ENCODE results near the gene TAX1BP1. TPM values are rescaled to one million over a fixed set of nuclear protein-coding genes. Genes with fewer than 3 reads are reported as not detected.

The TAX1BP1 gene
- total and polyA plus RNA-seq, 4 donors, result 35.7 to 57.1 (median 52.9) TPM

DNA sequence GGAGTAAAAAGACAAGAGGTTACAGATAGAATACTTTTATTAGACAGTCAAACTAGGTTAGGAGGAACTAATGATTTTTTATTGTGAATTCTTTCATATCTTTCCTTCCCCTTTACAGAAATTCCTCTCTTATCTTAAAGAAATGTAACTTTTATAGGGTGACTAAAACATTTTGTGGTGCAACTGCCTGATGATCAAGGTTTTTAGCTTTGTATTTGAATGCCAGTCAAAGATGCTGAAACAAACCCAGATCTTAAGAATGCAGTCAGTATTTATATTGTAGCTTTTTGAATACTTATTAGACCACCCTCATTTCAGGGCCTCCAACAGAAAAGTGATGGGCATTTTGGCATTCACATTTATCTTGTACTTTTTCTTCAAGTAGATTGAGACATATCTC lies 27.4 kb downstream of the TAX1BP1 start:
- peaks cover 5 to 20% (median 6%) of the 10 kb centered on the region in 4 donors for H3K36me3 ChIP-seq (ENCODE audit: control insufficient read depth in 4 of 4, insufficient read depth in 3 of 4, low read depth in 1 of 4, low read length in 3 of 4)
- no peaks in the 10 kb centered on the region for H3K27me3 ChIP-seq (ENCODE audit: control insufficient read depth in 4 of 4, insufficient read depth in 4 of 4, low read length in 3 of 4)
- H3K4me1 ChIP-seq (ENCODE audit: control insufficient read depth in 4 of 4, insufficient read depth in 4 of 4, low read length in 3 of 4), result peaks cover 0 to 4% (median 0%) of the 10 kb centered on the region in 4 donors
- H3K27ac ChIP-seq (ENCODE audit: low read depth in 1 of 2, low read length in 2 of 2), result no peak overlapping the region
- H3K9ac ChIP-seq (ENCODE audit: low read depth in 1 of 2, low read length in 2 of 2), result no peak overlapping the region
- no peaks in the 10 kb centered on the region for H3K9me3 ChIP-seq (ENCODE audit: control insufficient read depth in 4 of 4, low read length in 3 of 4)
- TF ChIP-seq RAD21 (IDR thresholded peaks at IDR 0.05), result no peak
- TF ChIP-seq SP1 (IDR thresholded peaks at IDR 0.05), result no peak
- TF ChIP-seq JUND (IDR thresholded peaks at IDR 0.05), result no peak
- no peak for TF ChIP-seq HNF4A (conservative IDR thresholded peaks at IDR 0.05)
- no peak for TF ChIP-seq NR2F2 (IDR thresholded peaks at IDR 0.05)
- TF ChIP-seq, protein P1, sequence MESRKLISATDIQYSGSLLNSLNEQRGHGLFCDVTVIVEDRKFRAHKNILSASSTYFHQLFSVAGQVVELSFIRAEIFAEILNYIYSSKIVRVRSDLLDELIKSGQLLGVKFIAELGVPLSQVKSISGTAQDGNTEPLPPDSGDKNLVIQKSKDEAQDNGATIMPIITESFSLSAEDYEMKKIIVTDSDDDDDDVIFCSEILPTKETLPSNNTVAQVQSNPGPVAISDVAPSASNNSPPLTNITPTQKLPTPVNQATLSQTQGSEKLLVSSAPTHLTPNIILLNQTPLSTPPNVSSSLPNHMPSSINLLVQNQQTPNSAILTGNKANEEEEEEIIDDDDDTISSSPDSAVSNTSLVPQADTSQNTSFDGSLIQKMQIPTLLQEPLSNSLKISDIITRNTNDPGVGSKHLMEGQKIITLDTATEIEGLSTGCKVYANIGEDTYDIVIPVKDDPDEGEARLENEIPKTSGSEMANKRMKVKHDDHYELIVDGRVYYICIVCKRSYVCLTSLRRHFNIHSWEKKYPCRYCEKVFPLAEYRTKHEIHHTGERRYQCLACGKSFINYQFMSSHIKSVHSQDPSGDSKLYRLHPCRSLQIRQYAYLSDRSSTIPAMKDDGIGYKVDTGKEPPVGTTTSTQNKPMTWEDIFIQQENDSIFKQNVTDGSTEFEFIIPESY (IDR thresholded peaks at IDR 0.05), result no peak
- TF ChIP-seq, protein P2, sequence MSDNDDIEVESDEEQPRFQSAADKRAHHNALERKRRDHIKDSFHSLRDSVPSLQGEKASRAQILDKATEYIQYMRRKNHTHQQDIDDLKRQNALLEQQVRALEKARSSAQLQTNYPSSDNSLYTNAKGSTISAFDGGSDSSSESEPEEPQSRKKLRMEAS (IDR thresholded peaks at IDR 0.05), result no peak
- no peak for TF ChIP-seq RXRA (IDR thresholded peaks at IDR 0.05)
- no peak for DNase-seq (ENCODE audit: low spot score)
- no peak overlapping the region for H3K4me3 ChIP-seq (ENCODE audit: low read depth in 1 of 3, low read length in 3 of 3)

DNA sequence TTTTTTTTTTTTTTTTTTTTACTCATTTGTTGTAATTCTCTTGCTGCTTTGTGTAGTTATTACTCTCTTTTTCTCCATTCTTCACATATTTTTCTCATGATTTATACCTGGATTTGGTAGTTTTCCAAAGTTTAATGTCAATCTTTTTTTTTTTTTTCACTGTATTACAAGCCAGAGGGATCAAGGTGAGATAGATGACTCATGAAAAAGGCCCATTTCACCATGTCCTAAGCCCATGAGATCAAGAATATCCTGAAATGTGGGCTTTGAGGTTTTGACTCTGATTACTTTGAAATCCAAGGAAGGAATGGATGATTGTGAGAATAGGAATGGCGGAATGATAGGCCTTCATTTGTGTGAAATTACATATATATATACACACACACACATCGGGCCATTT lies 31.1 kb downstream of the TAX1BP1 start:
- no peak overlapping the region for H3K4me3 ChIP-seq (ENCODE audit: low read depth in 1 of 3, low read length in 3 of 3)
- H3K4me1 ChIP-seq (ENCODE audit: control insufficient read depth in 4 of 4, insufficient read depth in 4 of 4, low read length in 3 of 4), result peaks cover 0 to 2% (median 0%) of the 10 kb centered on the region in 4 donors
- 97% methylated on average over 2 of the region's 2 CpGs for WGBS
- H3K9me3 ChIP-seq (ENCODE audit: control insufficient read depth in 4 of 4, low read length in 3 of 4), result no peaks in the 10 kb centered on the region
- peaks cover 2 to 25% (median 6%) of the 10 kb centered on the region in 4 donors for H3K36me3 ChIP-seq (ENCODE audit: control insufficient read depth in 4 of 4, insufficient read depth in 3 of 4, low read depth in 1 of 4, low read length in 3 of 4)
- no peak for DNase-seq (ENCODE audit: low spot score)
- H3K27ac ChIP-seq (ENCODE audit: low read depth in 1 of 2, low read length in 2 of 2), result no peak overlapping the region
- no peaks in the 10 kb centered on the region for H3K27me3 ChIP-seq (ENCODE audit: control insufficient read depth in 4 of 4, insufficient read depth in 4 of 4, low read length in 3 of 4)
- TF ChIP-seq, protein P3, sequence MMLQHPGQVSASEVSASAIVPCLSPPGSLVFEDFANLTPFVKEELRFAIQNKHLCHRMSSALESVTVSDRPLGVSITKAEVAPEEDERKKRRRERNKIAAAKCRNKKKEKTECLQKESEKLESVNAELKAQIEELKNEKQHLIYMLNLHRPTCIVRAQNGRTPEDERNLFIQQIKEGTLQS (IDR thresholded peaks at IDR 0.05), result no peak
- TF ChIP-seq, protein P1 (IDR thresholded peaks at IDR 0.05), result no peak
- TF ChIP-seq RAD21 (IDR thresholded peaks at IDR 0.05) (no peak), GABPA (IDR thresholded peaks at IDR 0.05 in 1 of 2, conservative IDR thresholded peaks at IDR 0.05 in 1 of 2) (no peak), JUND (IDR thresholded peaks at IDR 0.05) (no peak), YY1 (IDR thresholded peaks at IDR 0.05) (no peak), EGR1 (IDR thresholded peaks at IDR 0.05; ENCODE audit: low read depth in 2 of 2) (no peak), TAF1 (conservative IDR thresholded peaks at IDR 0.05) (no peak)
- TF ChIP-seq, protein P4, sequence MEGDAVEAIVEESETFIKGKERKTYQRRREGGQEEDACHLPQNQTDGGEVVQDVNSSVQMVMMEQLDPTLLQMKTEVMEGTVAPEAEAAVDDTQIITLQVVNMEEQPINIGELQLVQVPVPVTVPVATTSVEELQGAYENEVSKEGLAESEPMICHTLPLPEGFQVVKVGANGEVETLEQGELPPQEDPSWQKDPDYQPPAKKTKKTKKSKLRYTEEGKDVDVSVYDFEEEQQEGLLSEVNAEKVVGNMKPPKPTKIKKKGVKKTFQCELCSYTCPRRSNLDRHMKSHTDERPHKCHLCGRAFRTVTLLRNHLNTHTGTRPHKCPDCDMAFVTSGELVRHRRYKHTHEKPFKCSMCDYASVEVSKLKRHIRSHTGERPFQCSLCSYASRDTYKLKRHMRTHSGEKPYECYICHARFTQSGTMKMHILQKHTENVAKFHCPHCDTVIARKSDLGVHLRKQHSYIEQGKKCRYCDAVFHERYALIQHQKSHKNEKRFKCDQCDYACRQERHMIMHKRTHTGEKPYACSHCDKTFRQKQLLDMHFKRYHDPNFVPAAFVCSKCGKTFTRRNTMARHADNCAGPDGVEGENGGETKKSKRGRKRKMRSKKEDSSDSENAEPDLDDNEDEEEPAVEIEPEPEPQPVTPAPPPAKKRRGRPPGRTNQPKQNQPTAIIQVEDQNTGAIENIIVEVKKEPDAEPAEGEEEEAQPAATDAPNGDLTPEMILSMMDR (IDR thresholded peaks at IDR 0.05; ENCODE audit: low read depth, low read length, missing input control), result no peak
- H3K9ac ChIP-seq (ENCODE audit: low read depth in 1 of 2, low read length in 2 of 2), result no peak overlapping the region

All from liver (tissue), 9 donors.